Activated T-helper 2 cell treated with anti-CD3 and anti-CD28 coated beads, Interferon-gamma antibody, Interleukin-2, Interleukin-4, amounts not matched to agents 10 μg/mL and 5 μg/mL and 100 μg/mL, durations not matched to agents 14 hours and 24 hours and 36 hours (primary cell): ENCODE results near the gene SERPINB2. TPM values are rescaled to one million over a fixed set of nuclear protein-coding genes. Genes with fewer than 3 reads are reported as not detected.
"Not testable (repeated sequence)": the region's sequence is repeated elsewhere in the genome, so short reads cannot be mapped to it uniquely, and the experiment has no call there.

Experiments
- DNase-seq: peaks from one replicate; pipeline ENCODE4 v3.0.0; 2021; ENCODE audit warnings: low spot score
- H3K27ac Mint-ChIP-seq: one replicate; pipeline ENCODE4 v1.8.0; 2021; ENCODE audit warnings: mixed read lengths
- H3K27me3 Mint-ChIP-seq: one replicate; pipeline ENCODE4 v1.8.0; 2021; ENCODE audit warnings: low read depth, mixed read lengths
- H3K36me3 Mint-ChIP-seq: one replicate; pipeline ENCODE4 v1.8.0; 2021; ENCODE audit warnings: low read depth, mixed read lengths
- H3K4me1 Mint-ChIP-seq: one replicate; pipeline ENCODE4 v1.8.0; 2021; ENCODE audit warnings: low read depth, mixed read lengths
- H3K4me3 Mint-ChIP-seq: one replicate; pipeline ENCODE4 v1.8.0; 2021; ENCODE audit warnings: low read depth, mild to moderate bottlenecking, moderate library complexity, mixed read lengths
- H3K9me3 Mint-ChIP-seq: one replicate; pipeline ENCODE4 v1.8.0; 2021; ENCODE audit warnings: mixed read lengths
- intact Hi-C: fragments of 100-400 bp; cut with micrococcal nuclease; formaldehyde crosslinking; loops from one replicate; pipeline ENCODE4 v1.15.1; 2023
- total RNA-seq: library from RNA; stranded (reverse); gene quantifications from 2 replicates; pipeline ENCODE4 v1.2.3, GENCODE V29; 2022

SERPINB2 gene
- total RNA-seq, 1 donor from 2014 or later: not detected

DNA sequence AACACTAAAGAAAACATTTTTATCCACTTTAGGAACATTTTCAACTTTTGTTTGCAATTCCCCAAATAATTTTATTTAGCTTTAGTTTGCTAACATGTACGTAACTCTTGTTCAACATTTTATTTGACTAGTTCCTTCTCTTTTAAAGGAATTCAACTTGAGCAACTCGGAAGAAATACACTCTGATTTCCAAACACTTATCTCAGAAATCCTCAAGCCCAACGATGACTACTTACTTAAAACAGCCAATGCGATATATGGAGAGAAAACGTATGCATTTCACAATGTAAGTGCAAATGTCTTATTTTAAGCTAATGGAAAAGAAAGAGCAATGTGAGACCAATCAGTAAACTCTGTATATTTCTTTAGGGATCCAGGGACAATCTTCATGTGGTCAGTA is 30.3 kb downstream of the SERPINB2 start:
- H3K9me3 Mint-ChIP-seq: no peaks in the 10 kb centered on the region
- intact Hi-C loops: no loop called here
- DNase-seq: no peak
- peaks cover 19% of the 10 kb centered on the region for H3K27me3 Mint-ChIP-seq
- no peak overlapping the region for H3K4me3 Mint-ChIP-seq
- no peaks in the 10 kb centered on the region for H3K36me3 Mint-ChIP-seq
- no peaks in the 10 kb centered on the region for H3K4me1 Mint-ChIP-seq
- no peak overlapping the region for H3K27ac Mint-ChIP-seq

DNA sequence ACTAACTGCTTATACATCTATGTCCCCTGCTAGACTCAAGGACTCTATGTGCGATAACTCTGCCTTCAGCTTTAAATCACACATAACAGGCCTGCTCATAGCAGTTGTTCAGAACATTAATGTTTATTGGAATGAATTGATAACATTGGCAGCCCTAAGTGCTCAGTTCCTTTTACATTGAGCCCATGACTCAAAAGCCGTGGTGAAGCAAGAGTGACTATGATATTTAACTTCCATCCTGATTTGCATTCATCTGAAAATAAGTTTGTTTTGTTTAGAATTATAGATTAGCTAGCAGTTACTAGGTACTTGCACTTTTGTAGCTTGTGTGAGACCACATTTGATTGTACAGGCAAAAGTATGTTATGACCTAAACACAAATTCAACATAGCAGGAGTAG is 34.5 kb downstream of the SERPINB2 start:
- H3K27ac Mint-ChIP-seq: no peak overlapping the region
- DNase-seq: no peak
- no peaks in the 10 kb centered on the region for H3K36me3 Mint-ChIP-seq
- peaks cover 3% of the 10 kb centered on the region for H3K4me1 Mint-ChIP-seq
- peaks cover 21% of the 10 kb centered on the region for H3K27me3 Mint-ChIP-seq
- intact Hi-C loops: no loop called here
- H3K4me3 Mint-ChIP-seq: no peak overlapping the region
- no peaks in the 10 kb centered on the region for H3K9me3 Mint-ChIP-seq

DNA sequence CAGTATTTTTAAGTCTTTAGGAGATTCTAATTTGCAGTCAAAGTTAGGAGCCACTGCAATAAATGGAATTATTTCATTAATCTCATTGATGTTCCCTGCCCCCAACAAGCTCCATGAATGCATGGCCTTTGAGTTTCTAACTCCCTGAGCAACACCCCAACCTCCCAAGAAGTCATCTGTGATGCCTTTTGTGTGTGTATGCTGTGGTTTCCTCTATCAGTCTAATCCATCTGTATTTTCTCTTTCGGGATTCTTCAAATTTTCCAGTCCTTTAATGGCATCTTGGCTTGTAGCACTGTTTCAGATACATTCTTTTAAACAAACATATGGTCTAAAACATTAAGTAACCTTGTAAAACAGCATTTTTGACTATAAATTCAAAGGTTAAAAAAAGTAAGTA is 37.0 kb downstream of the SERPINB2 start:
- intact Hi-C loops: no loop called here

DNA sequence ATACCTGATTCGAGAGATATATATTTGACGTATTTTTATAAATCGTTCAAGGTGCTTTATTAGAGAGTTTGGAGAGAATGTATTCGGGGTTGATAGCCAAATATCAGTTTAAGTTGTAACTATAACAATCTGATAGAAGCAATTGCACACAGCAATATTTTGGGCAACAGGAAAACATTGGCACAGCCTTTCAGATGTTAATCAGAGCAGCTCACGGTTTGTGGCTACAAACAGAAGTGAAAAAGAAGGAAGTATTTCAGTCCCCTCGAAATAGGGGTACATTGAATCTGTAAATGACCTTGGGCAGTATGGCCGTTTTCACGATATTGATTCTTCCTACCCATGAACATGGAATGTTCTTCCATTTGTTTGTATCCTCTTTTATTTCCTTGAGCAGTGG is 40.8 kb downstream of the SERPINB2 start:
- H3K4me3 Mint-ChIP-seq: no peak overlapping the region
- no peaks in the 10 kb centered on the region for H3K9me3 Mint-ChIP-seq
- peaks cover 5% of the 10 kb centered on the region for H3K4me1 Mint-ChIP-seq
- H3K36me3 Mint-ChIP-seq: no peaks in the 10 kb centered on the region
- H3K27ac Mint-ChIP-seq: no peak overlapping the region
- intact Hi-C loops: no loop called here
- no peak for DNase-seq
- H3K27me3 Mint-ChIP-seq: peaks cover 29% of the 10 kb centered on the region

More for the DNA sequence above, 37.0 kb downstream of the SERPINB2 start:
- H3K27ac Mint-ChIP-seq: no peak overlapping the region
- peaks cover 5% of the 10 kb centered on the region for H3K4me1 Mint-ChIP-seq
- H3K4me3 Mint-ChIP-seq: no peak overlapping the region
- H3K27me3 Mint-ChIP-seq: peaks cover 23% of the 10 kb centered on the region
- no peak for DNase-seq
- H3K36me3 Mint-ChIP-seq: no peaks in the 10 kb centered on the region
- H3K9me3 Mint-ChIP-seq: no peaks in the 10 kb centered on the region

DNA sequence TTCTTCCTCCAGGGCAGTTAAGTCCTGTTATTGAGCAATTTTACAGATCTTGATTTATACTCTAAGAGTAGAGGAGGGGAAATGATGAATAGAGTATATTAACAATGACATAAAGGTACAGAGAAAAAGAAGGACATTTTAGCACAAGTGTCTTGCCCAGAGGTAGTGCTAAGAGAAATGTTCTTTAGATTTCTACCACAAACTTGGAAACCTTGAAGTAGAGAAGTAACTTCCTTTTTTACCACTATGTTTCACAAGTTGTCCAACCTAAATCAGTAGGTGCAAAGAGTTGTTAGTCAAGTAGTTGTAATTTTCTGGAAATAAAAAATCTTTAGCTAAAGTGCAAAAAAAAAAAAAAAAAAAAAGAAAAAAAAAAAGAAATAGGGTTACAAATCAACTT is 41.9 kb downstream of the SERPINB2 start:
- H3K4me3 Mint-ChIP-seq, DNase-seq, intact Hi-C loops, H3K9me3 Mint-ChIP-seq, H3K27ac Mint-ChIP-seq, H3K36me3 Mint-ChIP-seq, H3K4me1 Mint-ChIP-seq: not testable (repeated sequence)
- H3K27me3 Mint-ChIP-seq: peaks cover 28% of the 10 kb centered on the region

DNA sequence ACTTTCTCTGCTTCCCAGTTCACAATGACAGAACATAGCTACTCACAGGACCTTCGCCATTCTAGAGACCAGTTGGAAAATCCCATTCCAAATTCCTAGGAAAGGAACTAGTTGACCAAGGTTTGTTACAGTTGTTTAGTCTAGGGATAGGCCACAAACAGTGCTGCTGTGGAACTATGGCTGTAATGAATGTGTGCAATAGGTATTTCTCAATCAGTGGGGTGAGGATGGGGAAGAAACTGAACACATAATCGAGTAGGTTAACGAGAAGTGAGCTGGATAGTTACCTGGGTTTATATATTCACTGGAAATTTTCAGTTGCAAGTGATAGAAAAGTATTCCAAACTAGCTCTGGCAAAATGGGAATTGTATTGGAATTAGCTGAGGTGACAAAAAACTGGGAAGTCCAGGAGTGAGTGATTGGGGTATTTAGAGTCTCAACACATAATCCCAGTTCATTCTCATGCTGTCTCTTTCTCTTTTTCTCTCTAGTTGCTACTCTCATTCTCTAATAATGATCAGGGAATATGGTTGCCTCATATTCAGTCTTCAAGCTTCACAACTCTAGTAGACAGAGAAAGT is 43.4 kb downstream of the SERPINB2 start:
- intact Hi-C loops: no loop called here
- no peak overlapping the region for H3K4me3 Mint-ChIP-seq
- peaks cover 36% of the 10 kb centered on the region for H3K27me3 Mint-ChIP-seq
- H3K27ac Mint-ChIP-seq: no peak overlapping the region
- no peaks in the 10 kb centered on the region for H3K36me3 Mint-ChIP-seq
- H3K9me3 Mint-ChIP-seq: no peaks in the 10 kb centered on the region
- H3K4me1 Mint-ChIP-seq: peaks cover 3% of the 10 kb centered on the region
- no peak for DNase-seq

DNA sequence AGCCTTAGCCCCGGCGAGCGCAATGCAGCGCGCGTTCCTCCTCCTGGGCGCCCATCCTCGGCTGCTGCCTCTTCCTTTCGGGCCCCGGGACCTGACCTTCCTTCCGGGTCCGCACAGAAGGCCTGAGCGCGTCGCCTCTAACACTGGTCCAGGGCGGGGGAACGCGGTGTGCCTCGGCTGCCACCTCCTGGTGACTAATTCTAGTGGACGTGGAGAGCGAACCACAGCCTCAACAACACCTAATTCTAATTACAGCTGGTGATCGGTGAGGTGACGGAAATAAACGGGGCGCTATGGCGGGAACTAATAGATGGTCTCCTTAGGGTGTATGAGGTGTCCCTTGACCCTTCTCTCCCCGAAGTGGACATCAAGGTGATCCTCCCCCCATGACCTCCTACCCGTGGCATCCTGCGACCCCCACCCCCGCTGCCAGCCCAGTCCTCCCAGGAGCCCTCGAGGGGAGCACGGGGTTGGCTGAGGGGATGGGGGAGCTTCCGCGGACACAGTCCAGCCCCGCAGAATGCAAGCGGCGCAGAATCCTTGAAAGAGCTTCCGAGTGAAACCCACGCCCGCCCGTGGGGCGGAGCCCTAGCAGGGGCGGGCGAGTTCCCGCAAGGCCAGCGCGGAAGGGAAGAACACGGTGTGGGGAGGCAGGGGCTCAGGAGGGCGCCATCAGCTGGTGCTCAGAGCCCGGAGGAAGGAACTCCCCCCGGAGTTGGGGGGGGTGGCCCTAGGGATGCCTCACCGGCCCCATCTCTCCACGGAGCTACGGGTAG is 48.8 kb downstream of the SERPINB2 start:
- Mint-ChIP-seq H3K27me3 (peaks cover 16% of the 10 kb centered on the region), H3K4me3 (peak overlapping the region; percentile 73), H3K4me1 (peaks cover 3% of the 10 kb centered on the region), H3K36me3 (no peaks in the 10 kb centered on the region), H3K27ac (no peak overlapping the region), H3K9me3 (no peaks in the 10 kb centered on the region)
- intact Hi-C loops: loop anchor here (1.0 to 5.0 kb wide), 5 partner anchors 13 to 419 kb away; partner anchors contain the start of genes HMSD, SERPINB2 and SERPINB8
- DNase-seq: peak; percentile 59

DNA sequence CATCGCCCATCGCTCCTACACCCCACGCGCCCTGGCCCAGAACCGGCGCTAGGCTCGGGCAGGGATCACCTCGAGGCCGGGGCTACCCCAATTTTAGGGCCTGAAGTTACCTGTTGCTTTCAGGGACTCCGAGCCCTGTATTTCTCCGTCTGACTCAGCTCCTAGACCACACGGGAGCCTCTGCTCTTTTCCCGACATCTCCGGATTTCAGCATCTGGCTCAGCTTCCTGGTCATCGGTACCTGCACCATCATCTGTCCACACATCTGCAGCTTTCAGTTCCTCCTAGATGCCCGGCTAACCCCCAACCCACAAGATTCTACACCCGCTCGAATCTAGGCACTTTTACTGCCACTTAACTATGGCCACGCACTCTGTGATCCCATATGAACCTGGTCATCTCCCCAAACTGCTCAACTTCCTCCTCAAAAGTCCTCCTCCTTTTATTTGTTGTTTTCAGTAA is 49.5 kb downstream of the SERPINB2 start:
- intact Hi-C loops: loop anchor here (1.0 to 5.0 kb wide), 5 partner anchors 12 to 420 kb away; partner anchors contain the start of genes HMSD, SERPINB2 and SERPINB8
- H3K27me3 Mint-ChIP-seq: peaks cover 21% of the 10 kb centered on the region
- no peak for DNase-seq
- H3K9me3 Mint-ChIP-seq: no peaks in the 10 kb centered on the region
- H3K36me3 Mint-ChIP-seq: no peaks in the 10 kb centered on the region
- no peak overlapping the region for H3K4me3 Mint-ChIP-seq
- no peak overlapping the region for H3K27ac Mint-ChIP-seq
- H3K4me1 Mint-ChIP-seq: peaks cover 3% of the 10 kb centered on the region

DNA sequence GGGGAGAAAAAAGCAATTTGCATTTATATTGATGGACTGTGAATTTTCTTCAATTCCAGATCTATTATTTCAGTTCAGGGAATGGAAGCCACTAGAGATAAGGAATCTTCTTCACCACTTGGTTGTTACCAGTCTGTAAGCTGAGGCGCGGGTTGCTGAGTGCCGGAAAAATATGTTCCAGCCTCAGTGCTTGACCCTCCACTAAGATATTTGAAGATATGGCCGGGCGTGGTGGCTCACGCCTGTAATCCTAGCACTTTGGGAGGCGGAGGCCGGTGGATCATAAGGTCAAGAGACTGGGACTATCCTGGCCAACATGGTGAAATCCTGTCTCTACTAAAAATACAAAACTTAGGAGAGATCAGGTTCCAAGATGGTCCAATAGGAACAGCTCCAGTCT is 52.5 kb downstream of the SERPINB2 start:
- intact Hi-C loops: no loop called here
- no peaks in the 10 kb centered on the region for H3K9me3 Mint-ChIP-seq
- no peaks in the 10 kb centered on the region for H3K36me3 Mint-ChIP-seq
- H3K4me3 Mint-ChIP-seq: no peak overlapping the region
- peaks cover 32% of the 10 kb centered on the region for H3K27me3 Mint-ChIP-seq
- peaks cover 3% of the 10 kb centered on the region for H3K4me1 Mint-ChIP-seq
- no peak overlapping the region for H3K27ac Mint-ChIP-seq
- no peak for DNase-seq

DNA sequence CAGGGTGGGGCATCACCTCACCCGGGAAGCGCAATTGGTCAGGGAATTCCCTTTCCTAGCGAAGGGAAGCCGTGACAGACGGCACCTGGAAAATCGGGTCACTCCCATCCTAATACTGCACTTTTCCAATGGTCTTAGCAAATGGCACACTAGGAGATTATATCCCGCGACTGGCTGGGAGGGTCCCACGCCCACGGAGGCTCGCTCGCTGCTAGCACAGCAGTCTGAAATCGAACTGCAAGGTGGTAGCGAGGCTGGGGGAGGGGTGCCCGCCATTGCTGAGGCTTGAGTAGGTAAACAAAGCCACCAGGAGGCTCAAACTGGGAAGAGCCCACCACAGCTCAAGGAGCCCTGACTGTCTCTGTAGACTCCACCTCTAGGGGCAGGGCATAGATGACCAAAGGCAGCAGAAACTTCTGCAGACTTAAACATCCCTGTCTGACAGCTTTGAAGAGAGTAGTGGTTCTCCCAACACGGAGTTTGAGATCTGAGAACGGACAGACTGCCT is 53.1 kb downstream of the SERPINB2 start:
- peaks cover 28% of the 10 kb centered on the region for H3K27me3 Mint-ChIP-seq
- DNase-seq, H3K4me1 Mint-ChIP-seq, H3K9me3 Mint-ChIP-seq, H3K36me3 Mint-ChIP-seq, H3K27ac Mint-ChIP-seq, intact Hi-C loops, H3K4me3 Mint-ChIP-seq: not testable (repeated sequence)

DNA sequence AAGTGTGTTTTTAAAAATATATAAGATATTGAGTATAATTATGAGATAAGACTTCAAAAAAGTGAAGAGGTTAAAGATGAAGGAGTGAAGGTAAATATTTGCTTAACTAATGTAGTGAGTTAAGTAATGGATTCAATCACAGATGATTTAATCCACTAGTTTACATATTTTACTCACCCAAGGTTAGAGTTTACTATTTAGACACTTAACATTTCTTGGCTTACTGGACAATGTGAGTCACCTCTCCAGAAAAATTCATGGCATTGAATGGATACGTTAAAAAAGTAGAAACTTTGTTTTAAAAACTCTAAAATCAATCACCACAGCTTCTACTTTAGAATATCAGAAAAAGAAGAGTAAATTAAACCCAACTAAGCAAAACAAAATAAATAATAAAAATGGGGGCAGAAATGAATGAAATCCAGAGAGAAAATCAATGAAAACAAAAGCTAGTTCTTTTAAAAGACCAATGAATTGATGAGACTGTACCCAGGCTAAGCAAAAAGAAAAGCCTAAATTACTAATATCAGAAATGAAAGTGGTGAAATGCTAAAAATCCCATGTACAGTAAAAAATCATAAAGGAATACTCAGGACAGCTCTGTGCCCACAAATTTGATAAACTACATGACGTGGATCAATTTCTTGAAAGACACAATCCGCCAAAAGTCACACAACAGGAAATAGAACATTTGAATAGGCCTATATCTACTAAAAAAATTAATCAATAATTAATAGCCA is 59.7 kb downstream of the SERPINB2 start:
- Mint-ChIP-seq H3K9me3 (peaks cover 6% of the 10 kb centered on the region), H3K4me3 (no peak overlapping the region), H3K27ac (no peak overlapping the region), H3K4me1 (peaks cover 32% of the 10 kb centered on the region), H3K36me3 (peaks cover 7% of the 10 kb centered on the region), H3K27me3 (peaks cover 20% of the 10 kb centered on the region)
- no peak for DNase-seq
- intact Hi-C loops: no loop called here

DNA sequence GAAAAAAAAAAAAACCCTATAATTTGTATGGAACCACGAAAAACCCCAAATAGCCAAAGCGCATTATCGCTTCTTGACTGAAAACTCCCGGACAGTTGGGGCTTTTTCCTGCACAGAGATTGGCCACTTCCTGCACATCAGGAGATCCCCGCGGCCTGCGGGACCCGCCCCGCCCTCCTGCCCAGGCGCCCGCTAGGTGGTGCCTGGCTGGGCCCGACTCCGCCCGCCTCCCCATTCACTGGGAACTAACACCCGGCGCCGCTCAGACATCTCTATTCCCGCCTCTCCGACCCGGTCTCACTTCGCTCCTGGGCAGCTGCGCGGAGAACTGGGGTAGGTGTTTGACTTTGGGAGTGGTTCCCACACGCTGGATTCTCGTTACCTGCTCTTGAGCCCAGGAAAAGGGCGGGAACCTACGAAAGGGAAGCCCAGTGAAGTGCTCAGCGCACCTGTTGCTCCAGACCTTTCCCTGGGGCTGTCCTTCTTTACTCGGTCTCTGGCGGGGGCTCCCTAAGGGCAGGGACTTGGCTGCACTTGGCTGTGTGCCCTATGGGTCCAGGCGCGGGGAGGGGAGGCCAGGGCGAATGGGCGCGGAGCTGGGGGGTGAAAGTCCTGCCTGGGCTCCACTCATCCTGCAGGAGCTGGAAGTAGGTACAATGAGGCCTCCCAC is 61.7 kb downstream of the SERPINB2 start, which contains the start of gene HMSD:
Gene HMSD (plus strand): TSS at position 234 of the 670 bp plus-strand sequence. CDS start 4,155 bp downstream, outside the sequence.
- peak within 1 kb of the TSS; percentile 67 for H3K27ac Mint-ChIP-seq
- H3K27me3 Mint-ChIP-seq: peaks cover 2% of the 10 kb centered on the region
- peak; percentile 52 for DNase-seq
- peaks cover 10% of the 10 kb centered on the region for H3K36me3 Mint-ChIP-seq
- peaks cover 6% of the 10 kb centered on the region for H3K9me3 Mint-ChIP-seq
- peaks cover 38% of the 10 kb centered on the region for H3K4me1 Mint-ChIP-seq
- H3K4me3 Mint-ChIP-seq: peak within 1 kb of the TSS; percentile 77
- intact Hi-C loops: loop anchor here (1.0 kb wide), 1 partner anchor 13 kb away; no protein-coding TSS in a partner anchor
